SU-DHL-6 (cell line): ENCODE results near the gene TMEM129.
"Not testable (repeated sequence)": the region's sequence is repeated elsewhere in the genome, so short reads cannot be mapped to it uniquely, and the experiment has no call there.

Experiments used
- H2AFZ ChIP-seq: fragments of 200-600 bp; sonication (generic); 2 replicates; pipeline ENCODE4 v1.6.1; 2014; ENCODE audit warnings: low read depth, mild to moderate bottlenecking, moderate library complexity, mixed read lengths, antibody characterized with exemption, low read length; ENCODE audit not compliant: severe bottlenecking
- H3F3A ChIP-seq: fragments of 200-600 bp; shearing (Covaris generic); 2 replicates; pipeline ENCODE4 v1.6.0; 2016; ENCODE audit warnings: antibody characterized with exemption, mild to moderate bottlenecking; ENCODE audit not compliant: insufficient read depth
- H3K27ac ChIP-seq: fragments of 200-600 bp; sonication (generic); 2 replicates; pipeline ENCODE4 v1.5.1; 2016; ENCODE audit warnings: low read depth, mild to moderate bottlenecking, low read length, moderate library complexity, mixed read lengths
- H3K27me3 ChIP-seq: fragments of 200-600 bp; sonication (generic), shearing (Covaris generic); 2 replicates; pipeline ENCODE4 v1.6.0; 2014; ENCODE audit warnings: mild to moderate bottlenecking, low read length
- H3K36me3 ChIP-seq: fragments of 200-600 bp; sonication (generic); 2 replicates; pipeline ENCODE4 v1.6.1; 2014; ENCODE audit warnings: mild to moderate bottlenecking, low read length, mixed read lengths
- H3K4me2 ChIP-seq: fragments of 300-600, 200-600 bp; shearing (Covaris generic), sonication (generic); 2 replicates; pipeline ENCODE4 v1.6.0; 2014; ENCODE audit warnings: low read length, low read depth, mild to moderate bottlenecking; ENCODE audit not compliant: poor library complexity, severe bottlenecking
- H3K4me3 ChIP-seq: fragments of 200-600 bp; sonication (generic); 2 replicates; pipeline ENCODE4 v1.5.1; 2014; ENCODE audit warnings: antibody characterized with exemption, low read length, mild to moderate bottlenecking, mixed read lengths; ENCODE audit not compliant: insufficient read depth, poor library complexity, severe bottlenecking
- H3K79me2 ChIP-seq: fragments of 200-600 bp; sonication (generic); 2 replicates; pipeline ENCODE4 v1.6.1; 2014; ENCODE audit warnings: mild to moderate bottlenecking, low read length, moderate library complexity; ENCODE audit not compliant: insufficient read depth
- H3K9ac ChIP-seq: fragments of 200-600 bp; sonication (generic); 2 replicates; pipeline ENCODE4 v1.7.0; 2014; ENCODE audit warnings: mild to moderate bottlenecking, low read length
- H3K9me2 ChIP-seq: fragments of 200-600 bp; sonication (generic); replicated peaks from 2 replicates; pipeline ENCODE4 v1.6.1; 2014; ENCODE audit warnings: low read length; ENCODE audit not compliant: insufficient read depth
- H3K9me3 ChIP-seq: fragments of 200-600 bp; sonication (generic); 2 replicates; pipeline ENCODE4 v1.6.1; 2014; ENCODE audit warnings: low read length, mixed read lengths; ENCODE audit not compliant: insufficient read depth
- H4K20me1 ChIP-seq: fragments of 200-600 bp; sonication (generic); 2 replicates; pipeline ENCODE4 v1.6.1; 2014; ENCODE audit warnings: low read depth, mild to moderate bottlenecking, antibody characterized with exemption, low read length, moderate library complexity, mixed read lengths
- CTCF ChIP-seq: fragments of 200-600 bp; sonication (generic); IDR thresholded peaks from one replicate; pipeline ENCODE4 v1.5.1; 2017; ENCODE audit warnings: antibody characterized with exemption, mild to moderate bottlenecking, low read length, moderate library complexity; ENCODE audit not compliant: insufficient read depth, poor library complexity, severe bottlenecking
- EZH2phosphoT487 ChIP-seq: fragments of 200-600 bp; sonication (generic), shearing (Covaris generic); conservative IDR thresholded peaks from 2 replicates; pipeline ENCODE4 v1.6.1; 2018; ENCODE audit warnings: mild to moderate bottlenecking, antibody characterized with exemption, low read length, moderate library complexity, mixed read lengths

The TMEM129 gene

GRCh38 chr4:1703867-1704266 lies 17.3 kb downstream of the TMEM129 start:
- peaks cover 35% of the 10 kb centered on the region for H3F3A ChIP-seq
- no peak overlapping the region for H3K4me2 ChIP-seq
- peaks cover 63% of the 10 kb centered on the region for H3K36me3 ChIP-seq
- no peak overlapping the region for H3K4me3 ChIP-seq
- H3K27me3 ChIP-seq: no peaks in the 10 kb centered on the region
- TF ChIP-seq EZH2phosphoT487: no peak
- TF ChIP-seq CTCF: no peak
- peaks cover 96% of the 10 kb centered on the region for H3K79me2 ChIP-seq
- H3K9me3 ChIP-seq: no peaks in the 10 kb centered on the region
- H3K27ac ChIP-seq: no peak overlapping the region
- no peak overlapping the region for H3K9ac ChIP-seq
- H3K9me2 ChIP-seq: no peaks in the 10 kb centered on the region
- H2AFZ ChIP-seq: no peak overlapping the region
- H4K20me1 ChIP-seq: peaks cover 63% of the 10 kb centered on the region

- not testable (repeated sequence) for H3K27ac ChIP-seq, H3K4me2 ChIP-seq, H3K9me2 ChIP-seq, H3K27me3 ChIP-seq, H2AFZ ChIP-seq, H3K9me3 ChIP-seq, H3K4me3 ChIP-seq, H3K9ac ChIP-seq
- Histone ChIP-seq H4K20me1 (peaks cover 54% of the 10 kb centered on the region), H3K36me3 (peaks cover 65% of the 10 kb centered on the region), H3K79me2 (peaks cover 82% of the 10 kb centered on the region), H3F3A (peaks cover 35% of the 10 kb centered on the region)
These were observed 19.5 kb downstream of the TMEM129 start for GRCh38 chr4:1701671-1702070.

- H3K27ac ChIP-seq: no peak overlapping the region
- no peak overlapping the region for H2AFZ ChIP-seq
- no peaks in the 10 kb centered on the region for H3K9me2 ChIP-seq
- no peaks in the 10 kb centered on the region for H3K9me3 ChIP-seq
- H3K36me3 ChIP-seq: peaks cover 60% of the 10 kb centered on the region
- H3K9ac ChIP-seq: no peak overlapping the region
- peaks cover 24% of the 10 kb centered on the region for H3K79me2 ChIP-seq
- no peak overlapping the region for H3K4me3 ChIP-seq
- peaks cover 18% of the 10 kb centered on the region for H4K20me1 ChIP-seq
- no peak for TF ChIP-seq EZH2phosphoT487
- no peak for TF ChIP-seq CTCF
- H3K4me2 ChIP-seq: no peak overlapping the region
- no peaks in the 10 kb centered on the region for H3K27me3 ChIP-seq
- H3F3A ChIP-seq: peaks cover 53% of the 10 kb centered on the region
These were observed 25.2 kb downstream of the TMEM129 start for GRCh38 chr4:1695913-1696312.

- H3K4me2 ChIP-seq: no peak overlapping the region
- peaks cover 42% of the 10 kb centered on the region for H3K36me3 ChIP-seq
- no peak overlapping the region for H2AFZ ChIP-seq
- no peak overlapping the region for H3K4me3 ChIP-seq
- peaks cover 8% of the 10 kb centered on the region; the same call in 1 of the 2 replicates for H4K20me1 ChIP-seq
- H3K27ac ChIP-seq: peak overlapping the region; percentile 39; the same call in 1 of the 2 replicates
- TF ChIP-seq CTCF: peak; percentile 92
- TF ChIP-seq EZH2phosphoT487: no peak
- no peaks in the 10 kb centered on the region for H3K9me3 ChIP-seq
- peaks cover 44% of the 10 kb centered on the region for H3F3A ChIP-seq
- H3K79me2 ChIP-seq: no peaks in the 10 kb centered on the region
- no peaks in the 10 kb centered on the region for H3K9me2 ChIP-seq
- no peaks in the 10 kb centered on the region for H3K27me3 ChIP-seq
- no peak overlapping the region for H3K9ac ChIP-seq
These were observed 27.8 kb downstream of the TMEM129 start for GRCh38 chr4:1693131-1693896.
